ENCODE results near the gene INTS3. TPM values are rescaled to one million over a fixed set of nuclear protein-coding genes. Genes with fewer than 3 reads are reported as not detected.
A peak's percentile ranks its signal among the peaks of the same experiment; 100 is the strongest.

Gene INTS3, protein sequence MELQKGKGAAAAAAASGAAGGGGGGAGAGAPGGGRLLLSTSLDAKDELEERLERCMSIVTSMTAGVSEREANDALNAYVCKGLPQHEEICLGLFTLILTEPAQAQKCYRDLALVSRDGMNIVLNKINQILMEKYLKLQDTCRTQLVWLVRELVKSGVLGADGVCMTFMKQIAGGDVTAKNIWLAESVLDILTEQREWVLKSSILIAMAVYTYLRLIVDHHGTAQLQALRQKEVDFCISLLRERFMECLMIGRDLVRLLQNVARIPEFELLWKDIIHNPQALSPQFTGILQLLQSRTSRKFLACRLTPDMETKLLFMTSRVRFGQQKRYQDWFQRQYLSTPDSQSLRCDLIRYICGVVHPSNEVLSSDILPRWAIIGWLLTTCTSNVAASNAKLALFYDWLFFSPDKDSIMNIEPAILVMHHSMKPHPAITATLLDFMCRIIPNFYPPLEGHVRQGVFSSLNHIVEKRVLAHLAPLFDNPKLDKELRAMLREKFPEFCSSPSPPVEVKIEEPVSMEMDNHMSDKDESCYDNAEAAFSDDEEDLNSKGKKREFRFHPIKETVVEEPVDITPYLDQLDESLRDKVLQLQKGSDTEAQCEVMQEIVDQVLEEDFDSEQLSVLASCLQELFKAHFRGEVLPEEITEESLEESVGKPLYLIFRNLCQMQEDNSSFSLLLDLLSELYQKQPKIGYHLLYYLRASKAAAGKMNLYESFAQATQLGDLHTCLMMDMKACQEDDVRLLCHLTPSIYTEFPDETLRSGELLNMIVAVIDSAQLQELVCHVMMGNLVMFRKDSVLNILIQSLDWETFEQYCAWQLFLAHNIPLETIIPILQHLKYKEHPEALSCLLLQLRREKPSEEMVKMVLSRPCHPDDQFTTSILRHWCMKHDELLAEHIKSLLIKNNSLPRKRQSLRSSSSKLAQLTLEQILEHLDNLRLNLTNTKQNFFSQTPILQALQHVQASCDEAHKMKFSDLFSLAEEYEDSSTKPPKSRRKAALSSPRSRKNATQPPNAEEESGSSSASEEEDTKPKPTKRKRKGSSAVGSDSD
- 10 to 100 TPM; 33.6 to 47.6 TPM for total RNA-seq
- total RNA-seq: 75.1 to 82.5 reads per million in 2 donors

DNA sequence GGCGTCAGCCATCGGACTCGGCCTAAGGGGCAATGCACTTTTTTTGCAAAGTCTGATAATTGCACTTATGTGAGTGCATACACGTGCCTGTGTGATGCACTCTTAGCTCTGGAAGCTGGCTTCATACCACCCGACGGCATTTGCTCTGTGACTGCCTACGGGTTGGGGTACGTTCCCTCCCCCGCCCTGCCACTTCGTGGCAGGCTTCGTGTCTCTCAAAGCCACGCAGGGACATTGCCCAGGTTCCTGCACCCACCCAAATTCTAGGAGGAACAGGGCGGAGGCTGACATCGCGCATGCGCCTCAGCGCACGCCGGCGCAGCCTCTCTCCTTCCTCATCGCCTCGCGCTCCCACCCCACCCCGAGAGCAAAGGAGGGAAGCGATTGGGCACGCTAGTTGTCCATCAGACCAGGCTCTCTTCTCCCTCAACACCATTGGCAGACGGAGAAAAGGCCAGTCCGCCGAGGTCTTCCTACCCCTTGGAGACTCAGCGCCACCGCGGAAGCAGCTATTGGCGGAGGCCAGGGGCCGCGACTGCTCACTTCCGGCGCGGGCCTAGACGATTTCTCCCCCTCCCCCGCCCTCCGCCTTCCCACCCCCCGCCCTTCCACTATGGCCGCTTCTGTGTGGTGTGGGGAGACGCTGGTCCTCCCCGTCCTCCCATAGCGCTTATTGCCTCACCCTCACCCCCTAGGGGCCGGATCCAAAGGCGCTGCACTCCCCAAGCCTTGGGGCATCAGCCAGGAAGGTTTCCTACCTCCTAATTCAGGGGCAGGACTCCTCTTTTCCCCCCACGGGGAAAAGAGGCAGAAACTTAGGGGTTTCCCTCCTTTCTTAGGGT lies at the start of gene INTS3:
TSS of gene INTS3 (plus strand) at position 588 of the 842 bp plus-strand sequence. CDS start 585 bp downstream, outside the sequence.
- peak; percentile 94 to 98 (median 96) for DNase-seq
- Mint-ChIP-seq H3K4me1 (peaks cover 20% of the 10 kb centered on the region), H3K4me3 (peak within 1 kb of the TSS; percentile 94), H3K36me3 (ENCODE audit: low read depth) (peaks cover 5% of the 10 kb centered on the region), H3K27ac (peak within 1 kb of the TSS; percentile 92), H3K27me3 (no peaks in the 10 kb centered on the region)
- no peaks in the 10 kb centered on the region for H3K9me3 ChIP-seq (ENCODE audit: control insufficient read depth, low read length, poor library complexity, severe bottlenecking)
- peak; percentile 99 for ATAC-seq

DNA sequence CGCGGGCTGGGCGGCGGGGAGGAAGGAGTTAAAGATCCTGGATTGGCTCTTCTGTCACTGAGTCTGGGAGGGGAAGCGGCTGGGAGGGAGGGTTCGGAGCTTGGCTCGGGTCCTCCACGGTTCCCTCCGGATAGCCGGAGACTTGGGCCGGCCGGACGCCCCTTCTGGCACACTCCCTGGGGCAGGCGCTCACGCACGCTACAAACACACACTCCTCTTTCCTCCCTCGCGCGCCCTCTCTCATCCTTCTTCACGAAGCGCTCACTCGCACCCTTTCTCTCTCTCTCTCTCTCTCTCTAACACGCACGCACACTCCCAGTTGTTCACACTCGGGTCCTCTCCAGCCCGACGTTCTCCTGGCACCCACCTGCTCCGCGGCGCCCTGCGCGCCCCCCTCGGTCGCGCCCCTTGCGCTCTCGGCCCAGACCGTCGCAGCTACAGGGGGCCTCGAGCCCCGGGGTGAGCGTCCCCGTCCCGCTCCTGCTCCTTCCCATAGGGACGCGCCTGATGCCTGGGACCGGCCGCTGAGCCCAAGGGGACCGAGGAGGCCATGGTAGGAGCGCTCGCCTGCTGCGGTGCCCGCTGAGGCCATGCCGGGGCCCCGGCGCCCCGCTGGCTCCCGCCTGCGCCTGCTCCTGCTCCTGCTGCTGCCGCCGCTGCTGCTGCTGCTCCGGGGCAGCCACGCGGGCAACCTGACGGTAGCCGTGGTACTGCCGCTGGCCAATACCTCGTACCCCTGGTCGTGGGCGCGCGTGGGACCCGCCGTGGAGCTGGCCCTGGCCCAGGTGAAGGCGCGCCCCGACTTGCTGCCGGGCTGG lies 49.1 kb upstream of the INTS3 start, which contains the start of gene NPR1:
TSS of gene NPR1 (plus strand) at position 170 of the 818 bp plus-strand sequence. CDS start at position 591, 421 bp downstream.
- DNase-seq (no peak), ATAC-seq (peak; percentile 48)
- Mint-ChIP-seq H3K4me1 (peaks cover 22% of the 10 kb centered on the region), H3K27ac (peak within 1 kb of the TSS; percentile 69), H3K36me3 (ENCODE audit: low read depth) (peaks cover 12% of the 10 kb centered on the region), H3K4me3 (peak within 1 kb of the TSS; percentile 91), H3K27me3 (peaks cover 52% of the 10 kb centered on the region)
- H3K9me3 ChIP-seq (ENCODE audit: control insufficient read depth, low read length, poor library complexity, severe bottlenecking): no peaks in the 10 kb centered on the region

DNA sequence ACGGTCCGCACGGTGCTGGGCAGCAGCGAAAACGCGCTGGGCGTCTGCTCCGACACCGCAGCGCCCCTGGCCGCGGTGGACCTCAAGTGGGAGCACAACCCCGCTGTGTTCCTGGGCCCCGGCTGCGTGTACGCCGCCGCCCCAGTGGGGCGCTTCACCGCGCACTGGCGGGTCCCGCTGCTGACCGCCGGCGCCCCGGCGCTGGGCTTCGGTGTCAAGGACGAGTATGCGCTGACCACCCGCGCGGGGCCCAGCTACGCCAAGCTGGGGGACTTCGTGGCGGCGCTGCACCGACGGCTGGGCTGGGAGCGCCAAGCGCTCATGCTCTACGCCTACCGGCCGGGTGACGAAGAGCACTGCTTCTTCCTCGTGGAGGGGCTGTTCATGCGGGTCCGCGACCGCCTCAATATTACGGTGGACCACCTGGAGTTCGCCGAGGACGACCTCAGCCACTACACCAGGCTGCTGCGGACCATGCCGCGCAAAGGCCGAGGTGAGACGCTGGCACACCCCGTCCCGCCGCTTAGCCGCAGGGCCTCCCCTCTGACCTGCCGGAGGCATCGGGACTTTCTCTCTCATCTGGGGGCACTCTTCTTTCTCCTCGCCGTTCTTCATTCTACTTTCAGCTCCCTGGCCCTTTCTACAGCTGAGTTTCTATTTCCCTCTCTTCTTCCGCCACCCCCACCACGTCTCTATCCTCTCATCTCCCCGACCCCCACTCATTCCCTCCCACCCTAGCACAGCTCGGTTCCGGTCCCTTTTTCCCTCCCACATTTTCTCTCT lies 48.3 kb upstream of the INTS3 start:
- peak overlapping the region; percentile 69 for H3K27ac Mint-ChIP-seq
- peak; percentile 74 for ATAC-seq
- H3K4me1 Mint-ChIP-seq: peaks cover 26% of the 10 kb centered on the region
- no peaks in the 10 kb centered on the region for H3K9me3 ChIP-seq (ENCODE audit: control insufficient read depth, low read length, poor library complexity, severe bottlenecking)
- DNase-seq: peak in 2 of 3 donors; percentile 9 to 17
- peaks cover 12% of the 10 kb centered on the region for H3K36me3 Mint-ChIP-seq (ENCODE audit: low read depth)
- peaks cover 57% of the 10 kb centered on the region for H3K27me3 Mint-ChIP-seq
- H3K4me3 Mint-ChIP-seq: peak overlapping the region; percentile 91

DNA sequence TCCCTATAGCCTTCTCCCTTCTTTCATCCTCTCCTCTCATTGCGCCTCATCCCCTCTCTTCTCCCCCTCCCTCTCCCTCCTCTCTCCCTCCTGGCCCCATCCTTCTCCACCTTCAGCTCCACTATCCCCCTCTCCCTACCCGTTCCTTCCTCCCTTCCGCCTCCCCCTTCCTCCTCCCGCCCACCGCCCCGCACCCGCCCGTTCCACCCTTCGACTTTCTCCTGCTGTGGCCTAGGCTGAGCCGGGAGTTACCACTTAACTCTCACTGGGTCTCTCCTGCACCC lies 47.8 kb upstream of the INTS3 start:
- Mint-ChIP-seq H3K36me3 (ENCODE audit: low read depth) (peaks cover 12% of the 10 kb centered on the region), H3K27ac (peak overlapping the region; percentile 69), H3K4me1 (peaks cover 26% of the 10 kb centered on the region), H3K4me3 (peak overlapping the region; percentile 91), H3K27me3 (peaks cover 57% of the 10 kb centered on the region)
- no peaks in the 10 kb centered on the region for H3K9me3 ChIP-seq (ENCODE audit: control insufficient read depth, low read length, poor library complexity, severe bottlenecking)
- DNase-seq: no peak
- no peak for ATAC-seq

DNA sequence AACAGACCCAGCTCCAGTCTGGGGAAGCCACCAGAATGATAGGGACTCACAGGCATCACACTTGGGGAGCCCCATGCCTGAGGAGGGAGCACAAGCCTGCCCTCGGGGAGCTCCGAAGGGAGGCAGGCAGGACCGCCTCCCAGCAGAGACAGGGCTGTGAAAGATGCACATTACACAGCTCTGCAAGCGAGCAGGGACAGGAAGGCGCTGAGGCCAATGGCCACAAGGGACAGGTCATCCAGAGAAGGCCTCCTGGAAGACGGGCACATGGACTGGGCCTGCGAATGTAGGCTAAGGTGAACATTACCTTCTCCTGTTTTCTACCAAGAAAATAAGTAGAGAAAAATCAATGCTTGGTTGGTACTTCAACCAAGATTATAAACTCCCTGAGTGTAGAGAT lies 45.1 kb upstream of the INTS3 start:
- H3K4me3 Mint-ChIP-seq: no peak overlapping the region
- H3K4me1 Mint-ChIP-seq: peaks cover 21% of the 10 kb centered on the region
- H3K27me3 Mint-ChIP-seq: peaks cover 62% of the 10 kb centered on the region
- no peak for ATAC-seq
- no peak overlapping the region for H3K27ac Mint-ChIP-seq
- DNase-seq: no peak
- no peaks in the 10 kb centered on the region for H3K9me3 ChIP-seq (ENCODE audit: control insufficient read depth, low read length, poor library complexity, severe bottlenecking)
- peaks cover 9% of the 10 kb centered on the region for H3K36me3 Mint-ChIP-seq (ENCODE audit: low read depth)

DNA sequence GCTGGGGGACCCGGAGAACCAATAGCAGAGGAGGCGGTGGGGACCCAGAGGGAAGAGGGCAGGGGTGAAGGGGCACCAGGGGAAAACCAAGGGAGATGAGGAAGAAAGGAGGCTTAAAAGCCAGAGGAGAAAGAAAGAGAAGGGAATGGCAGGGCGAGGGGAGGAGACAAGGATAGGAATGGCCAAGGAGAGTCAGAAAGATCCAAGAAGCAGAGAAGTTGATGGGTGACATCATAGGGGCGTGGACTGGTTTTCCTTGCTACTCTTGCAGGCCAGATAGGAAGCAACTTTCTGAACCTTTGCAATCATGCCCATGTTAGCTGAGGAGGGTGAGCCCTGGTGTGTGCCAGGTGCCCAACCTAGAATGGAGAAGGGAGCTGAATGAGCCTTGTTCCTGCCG lies 44.0 kb upstream of the INTS3 start:
- H3K27ac Mint-ChIP-seq: no peak overlapping the region
- peaks cover 17% of the 10 kb centered on the region for H3K4me1 Mint-ChIP-seq
- DNase-seq: no peak
- H3K9me3 ChIP-seq (ENCODE audit: control insufficient read depth, low read length, poor library complexity, severe bottlenecking): no peaks in the 10 kb centered on the region
- H3K4me3 Mint-ChIP-seq: no peak overlapping the region
- H3K36me3 Mint-ChIP-seq (ENCODE audit: low read depth): peaks cover 6% of the 10 kb centered on the region
- ATAC-seq: no peak
- peaks cover 57% of the 10 kb centered on the region for H3K27me3 Mint-ChIP-seq

DNA sequence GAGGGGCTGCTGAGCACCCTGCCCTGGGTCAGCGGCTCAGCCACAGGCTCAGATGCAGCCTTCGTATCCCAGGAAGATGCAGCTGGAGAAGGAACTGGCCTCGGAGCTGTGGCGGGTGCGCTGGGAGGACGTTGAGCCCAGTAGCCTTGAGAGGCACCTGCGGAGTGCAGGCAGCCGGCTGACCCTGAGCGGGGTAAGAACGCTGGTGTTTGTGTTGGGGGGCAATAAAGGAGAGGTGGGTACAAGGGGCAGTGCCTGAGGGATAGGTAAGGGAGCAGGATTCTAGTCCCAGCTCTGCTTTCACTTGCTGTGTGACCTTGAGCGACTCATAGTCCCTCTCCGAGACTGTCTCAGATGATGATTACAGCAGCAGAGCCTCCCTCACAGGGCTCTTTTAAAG lies 43.0 kb upstream of the INTS3 start:
- Mint-ChIP-seq H3K27ac (no peak overlapping the region), H3K4me3 (no peak overlapping the region), H3K4me1 (peaks cover 14% of the 10 kb centered on the region), H3K27me3 (peaks cover 53% of the 10 kb centered on the region), H3K36me3 (ENCODE audit: low read depth) (peaks cover 3% of the 10 kb centered on the region)
- ATAC-seq (no peak), DNase-seq (no peak)
- no peaks in the 10 kb centered on the region for H3K9me3 ChIP-seq (ENCODE audit: control insufficient read depth, low read length, poor library complexity, severe bottlenecking)

DNA sequence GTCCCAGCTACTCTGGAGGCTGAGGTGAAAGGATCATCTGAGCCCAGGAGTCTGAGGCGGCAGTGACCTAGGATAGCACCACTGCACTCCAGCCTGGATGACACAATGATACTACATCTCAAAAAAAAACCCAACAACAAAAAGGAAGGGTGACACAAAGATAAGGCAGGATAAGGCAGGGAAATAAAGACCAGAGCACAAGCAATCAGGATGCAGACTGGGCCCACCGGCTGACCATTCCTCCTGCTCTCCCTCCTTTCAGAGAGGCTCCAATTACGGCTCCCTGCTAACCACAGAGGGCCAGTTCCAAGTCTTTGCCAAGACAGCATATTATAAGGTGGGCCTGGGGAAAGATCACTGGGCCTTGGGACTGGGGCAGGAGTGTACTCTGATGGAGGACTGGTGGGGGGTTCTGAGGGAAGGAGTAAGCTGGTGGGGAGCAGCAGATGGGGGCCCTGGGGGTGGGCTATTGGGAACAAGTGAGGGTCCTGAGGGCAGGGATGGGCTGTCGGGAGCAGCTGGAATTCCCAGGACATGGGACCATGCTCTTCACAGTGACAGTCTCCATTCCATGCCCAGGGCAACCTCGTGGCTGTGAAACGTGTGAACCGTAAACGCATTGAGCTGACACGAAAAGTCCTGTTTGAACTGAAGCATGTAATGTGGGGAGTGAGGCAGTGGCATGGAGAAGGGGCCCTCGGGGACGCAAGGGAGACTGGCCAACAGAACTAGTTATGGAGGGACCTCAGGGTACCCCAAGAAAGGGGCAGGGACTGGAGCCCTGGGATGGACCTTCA lies 42.1 kb upstream of the INTS3 start:
- H3K9me3 ChIP-seq (ENCODE audit: control insufficient read depth, low read length, poor library complexity, severe bottlenecking): no peaks in the 10 kb centered on the region
- no peak overlapping the region for H3K27ac Mint-ChIP-seq
- no peak for DNase-seq
- H3K27me3 Mint-ChIP-seq: peaks cover 44% of the 10 kb centered on the region
- no peak overlapping the region for H3K4me3 Mint-ChIP-seq
- peaks cover 2% of the 10 kb centered on the region for H3K36me3 Mint-ChIP-seq (ENCODE audit: low read depth)
- no peak for ATAC-seq
- H3K4me1 Mint-ChIP-seq: peaks cover 13% of the 10 kb centered on the region

DNA sequence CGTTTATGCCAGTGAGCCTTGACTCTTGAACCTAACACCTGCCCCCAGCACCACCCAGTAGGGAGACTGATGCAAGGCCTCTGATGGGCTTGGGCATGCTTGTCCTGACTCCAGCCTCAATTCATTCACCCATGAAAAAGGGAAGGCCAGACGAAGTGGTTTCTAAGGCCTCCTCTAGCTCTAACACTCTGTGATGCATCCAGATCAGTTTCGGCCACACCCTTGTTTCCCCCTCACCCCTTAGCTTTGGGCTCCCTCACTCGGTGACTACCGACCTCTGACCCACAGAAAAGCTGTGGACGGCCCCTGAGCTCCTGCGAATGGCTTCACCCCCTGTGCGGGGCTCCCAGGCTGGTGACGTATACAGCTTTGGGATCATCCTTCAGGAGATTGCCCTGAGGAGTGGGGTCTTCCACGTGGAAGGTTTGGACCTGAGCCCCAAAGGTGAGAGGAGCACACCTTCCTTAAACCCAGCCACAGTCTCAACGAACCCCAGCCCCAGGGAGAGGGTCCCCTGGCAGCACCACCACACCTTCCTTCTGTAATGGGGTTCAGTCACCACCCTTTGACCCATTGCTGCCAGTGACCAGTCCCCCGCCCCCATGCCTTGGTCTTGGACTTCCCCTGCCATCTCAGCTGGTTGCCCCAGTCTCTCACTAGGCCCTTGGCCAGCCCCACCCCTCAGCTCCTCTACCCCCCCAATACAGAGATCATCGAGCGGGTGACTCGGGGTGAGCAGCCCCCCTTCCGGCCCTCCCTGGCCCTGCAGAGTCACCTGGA lies 40.3 kb upstream of the INTS3 start:
- peaks cover 2% of the 10 kb centered on the region for H3K36me3 Mint-ChIP-seq (ENCODE audit: low read depth)
- peaks cover 33% of the 10 kb centered on the region for H3K27me3 Mint-ChIP-seq
- H3K4me1 Mint-ChIP-seq: peaks cover 16% of the 10 kb centered on the region
- no peaks in the 10 kb centered on the region for H3K9me3 ChIP-seq (ENCODE audit: control insufficient read depth, low read length, poor library complexity, severe bottlenecking)
- H3K27ac Mint-ChIP-seq: peak overlapping the region; percentile 63
- DNase-seq: no peak
- no peak for ATAC-seq
- no peak overlapping the region for H3K4me3 Mint-ChIP-seq

DNA sequence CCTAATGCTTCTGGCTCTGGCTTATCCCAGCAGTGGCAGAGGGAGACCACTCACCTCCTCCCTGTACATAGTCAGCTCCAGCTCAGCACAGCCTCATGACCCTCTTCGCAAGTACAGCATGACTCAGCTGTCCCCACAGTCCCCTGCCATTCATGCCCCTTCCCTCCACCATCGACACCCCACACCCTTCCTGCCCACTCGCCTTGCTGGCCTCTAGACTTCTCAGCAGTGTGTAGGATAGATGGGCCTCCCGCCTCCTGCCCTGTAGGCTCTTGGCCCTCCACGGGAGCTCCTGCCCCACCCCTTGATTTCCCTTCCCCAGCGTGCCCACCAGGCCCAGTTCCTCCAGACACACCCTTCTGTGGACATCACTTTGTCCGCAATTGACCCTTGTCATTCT lies 39.6 kb upstream of the INTS3 start:
- DNase-seq (no peak), ATAC-seq (no peak)
- Mint-ChIP-seq H3K4me1 (peaks cover 16% of the 10 kb centered on the region), H3K36me3 (ENCODE audit: low read depth) (peaks cover 2% of the 10 kb centered on the region), H3K27ac (peak overlapping the region; percentile 63), H3K27me3 (peaks cover 33% of the 10 kb centered on the region), H3K4me3 (no peak overlapping the region)
- H3K9me3 ChIP-seq (ENCODE audit: control insufficient read depth, low read length, poor library complexity, severe bottlenecking): no peaks in the 10 kb centered on the region
